Measurements from ENCODE around the gene HSPD1.

Gene HSPD1

GRCh38 chr2:197515739-197516392 is 16.2 kb upstream of the HSPD1 start, which contains the start of gene MOB4:
Gene MOB4 (plus strand): TSS chr2:197516066. CDS start chr2:197516087, 21 bp downstream.
- Histone ChIP-seq H3K9ac (peak within 1 kb of the TSS; percentile 91 to 98 (median 95)), H3K27ac (peak within 1 kb of the TSS; percentile 86 to 95 (median 89)), H3K27me3 (no peaks in the 10 kb centered on the region), H3K9me3 (replicated peaks in 1 of 11) (peaks cover 11 to 32% (median 29%) of the 10 kb centered on the region in 11 experiments), H3K4me1 (peaks cover 14 to 29% (median 22%) of the 10 kb centered on the region in 10 experiments), H3K4me3 (peak within 1 kb of the TSS; percentile 88 to 98 (median 91)), H4K20me1 (peaks cover 0 to 37% (median 26%) of the 10 kb centered on the region in 11 experiments; a peak in 15 of 22 replicates), H3K4me2 (peak within 1 kb of the TSS; percentile 75 to 97 (median 89)), H3K36me3 (peaks cover 11 to 42% (median 32%) of the 10 kb centered on the region in 11 experiments; a peak in 21 of 22 replicates)
- no peak for TF ChIP-seq Cebpa-rat (IDR thresholded peaks at IDR 0.05)

DNA sequence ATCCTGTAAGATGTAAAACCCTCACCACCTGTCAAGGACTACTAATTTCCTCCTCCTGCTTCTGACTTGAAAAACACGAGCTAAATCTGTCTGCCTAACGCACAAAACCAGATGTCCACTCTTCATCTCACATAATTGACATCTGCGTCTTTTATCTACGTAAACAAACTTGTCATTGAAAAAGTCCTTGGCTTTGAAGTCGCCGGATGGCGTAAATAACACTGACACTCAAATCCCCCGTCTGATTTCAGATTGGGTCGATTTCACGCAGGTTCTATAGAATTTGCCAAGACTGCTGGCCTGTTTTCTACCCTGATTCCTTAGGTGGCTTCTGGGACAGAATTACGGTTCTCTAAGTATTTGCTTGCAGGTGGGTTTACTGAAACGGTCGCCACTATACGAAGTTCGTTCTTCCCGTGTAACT is 15.7 kb upstream of the HSPD1 start:
- H3K9me3 ChIP-seq (replicated peaks in 1 of 11) = peaks cover 5 to 27% (median 23%) of the 10 kb centered on the region in 11 experiments
- H3K36me3 ChIP-seq = peaks cover 7 to 39% (median 28%) of the 10 kb centered on the region in 11 experiments; a peak in 21 of 22 replicates
- no peak for TF ChIP-seq Cebpa-rat (IDR thresholded peaks at IDR 0.05)
- H3K4me1 ChIP-seq = peaks cover 14 to 29% (median 22%) of the 10 kb centered on the region in 10 experiments
- H3K9ac ChIP-seq = peak overlapping the region; percentile 91 to 98 (median 95)
- peaks cover 0 to 37% (median 26%) of the 10 kb centered on the region in 11 experiments; a peak in 15 of 22 replicates for H4K20me1 ChIP-seq
- H3K4me2 ChIP-seq = peak overlapping the region; percentile 75 to 97 (median 88)
- peak overlapping the region; percentile 73 to 95 (median 89) for H3K27ac ChIP-seq
- no peaks in the 10 kb centered on the region for H3K27me3 ChIP-seq
- peak overlapping the region; percentile 88 to 98 (median 91) for H3K4me3 ChIP-seq

DNA sequence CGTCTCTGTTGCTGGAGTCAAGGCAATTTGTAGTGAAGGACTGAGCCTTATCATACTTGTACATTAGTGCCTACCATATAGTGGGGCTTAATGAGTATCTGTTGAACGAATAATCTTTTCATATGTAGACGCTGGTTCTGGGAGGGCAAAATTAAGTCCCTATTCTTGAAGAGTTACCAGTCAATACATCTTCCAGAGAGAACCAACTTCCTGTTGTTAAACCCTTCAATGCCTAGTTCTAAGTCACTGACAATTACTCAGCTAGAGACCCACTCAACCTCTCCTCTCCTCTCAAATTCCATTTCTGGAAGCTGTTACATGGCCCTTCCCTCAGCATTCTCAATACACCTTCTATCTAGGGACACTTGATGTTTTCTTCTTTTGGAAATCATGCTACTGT is 15.1 kb upstream of the HSPD1 start:
- Histone ChIP-seq H3K4me2 (peak overlapping the region; percentile 75 to 97 (median 88)), H3K4me3 (peak overlapping the region; percentile 88 to 98 (median 91)), H4K20me1 (peaks cover 0 to 37% (median 26%) of the 10 kb centered on the region in 11 experiments; a peak in 15 of 22 replicates), H3K27ac (peak overlapping the region; percentile 73 to 95 (median 89)), H3K9ac (peak overlapping the region; percentile 91 to 98 (median 95)), H3K36me3 (peaks cover 2 to 39% (median 26%) of the 10 kb centered on the region in 11 experiments; a peak in 20 of 22 replicates), H3K9me3 (replicated peaks in 1 of 11) (peaks cover 0 to 21% (median 17%) of the 10 kb centered on the region in 11 experiments; a peak in 20 of 22 replicates), H3K4me1 (peaks cover 14 to 29% (median 22%) of the 10 kb centered on the region in 10 experiments), H3K27me3 (no peaks in the 10 kb centered on the region)
- TF ChIP-seq Cebpa-rat (IDR thresholded peaks at IDR 0.05) = no peak

DNA sequence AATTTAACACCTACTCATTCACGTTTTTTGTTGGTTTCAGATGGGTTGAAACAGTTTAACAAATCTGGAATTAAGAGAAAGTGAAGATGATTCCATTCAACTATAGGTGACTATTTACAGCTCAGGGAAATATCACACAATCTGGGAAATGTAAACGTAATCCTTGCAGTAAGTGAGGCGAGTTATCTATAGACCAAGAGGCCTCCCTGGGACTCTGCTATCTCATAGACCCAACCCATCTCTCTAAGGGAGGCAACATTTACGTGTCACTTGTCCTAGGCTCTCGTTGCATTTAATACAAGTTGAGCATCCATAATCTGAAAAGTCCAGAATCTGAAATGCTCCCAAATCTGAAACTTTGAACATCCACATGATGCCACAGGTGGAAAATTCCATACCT is 14.3 kb upstream of the HSPD1 start:
- Histone ChIP-seq H3K9me3 (replicated peaks in 1 of 11) (peaks cover 0 to 13% (median 9%) of the 10 kb centered on the region in 11 experiments; a peak in 18 of 22 replicates), H3K27me3 (no peaks in the 10 kb centered on the region), H3K27ac (no peak overlapping the region), H3K4me1 (peaks cover 14 to 29% (median 22%) of the 10 kb centered on the region in 10 experiments), H3K9ac (no peak overlapping the region), H3K36me3 (peaks cover 0 to 34% (median 20%) of the 10 kb centered on the region in 11 experiments; a peak in 19 of 22 replicates), H3K4me3 (no peak overlapping the region), H3K4me2 (peak overlapping the region in 9 of 11 experiments; percentile 75 to 97 (median 89); a peak in 17 of 22 replicates), H4K20me1 (peaks cover 0 to 31% (median 23%) of the 10 kb centered on the region in 11 experiments; a peak in 15 of 22 replicates)
- no peak for TF ChIP-seq Cebpa-rat (IDR thresholded peaks at IDR 0.05)

- no peak overlapping the region for H3K27ac ChIP-seq
- H3K4me3 ChIP-seq = no peak overlapping the region
- peaks cover 8 to 20% (median 14%) of the 10 kb centered on the region in 10 experiments for H3K4me1 ChIP-seq
- no peak for TF ChIP-seq Cebpa-rat (IDR thresholded peaks at IDR 0.05)
- peaks cover 0 to 68% (median 34%) of the 10 kb centered on the region in 11 experiments; a peak in 16 of 22 replicates for H4K20me1 ChIP-seq
- peaks cover 36 to 86% (median 68%) of the 10 kb centered on the region in 11 experiments for H3K36me3 ChIP-seq
- no peak overlapping the region for H3K9ac ChIP-seq
- H3K9me3 ChIP-seq (replicated peaks in 1 of 11) = no peaks in the 10 kb centered on the region
- no peaks in the 10 kb centered on the region for H3K27me3 ChIP-seq
- no peak overlapping the region for H3K4me2 ChIP-seq
Measured at GRCh38 chr2:197506658-197507057, 7.0 kb upstream of the HSPD1 start.

- H3K9ac ChIP-seq = no peak overlapping the region
- no peak overlapping the region for H3K4me2 ChIP-seq
- no peaks in the 10 kb centered on the region for H3K27me3 ChIP-seq
- no peaks in the 10 kb centered on the region for H3K9me3 ChIP-seq (replicated peaks in 1 of 11)
- TF ChIP-seq Cebpa-rat (IDR thresholded peaks at IDR 0.05) = no peak
- peaks cover 36 to 81% (median 68%) of the 10 kb centered on the region in 11 experiments for H3K36me3 ChIP-seq
- H3K4me1 ChIP-seq = peaks cover 12 to 23% (median 18%) of the 10 kb centered on the region in 10 experiments
- H4K20me1 ChIP-seq = peaks cover 0 to 81% (median 38%) of the 10 kb centered on the region in 11 experiments; a peak in 16 of 22 replicates
- H3K4me3 ChIP-seq = no peak overlapping the region
- H3K27ac ChIP-seq = no peak overlapping the region
Measured at GRCh38 chr2:197504512-197504911, 4.9 kb upstream of the HSPD1 start.

- Histone ChIP-seq H3K27me3 (no peaks in the 10 kb centered on the region), H3K9ac (no peak overlapping the region), H3K36me3 (peaks cover 36 to 80% (median 65%) of the 10 kb centered on the region in 11 experiments), H3K27ac (no peak overlapping the region), H3K4me1 (peaks cover 12 to 23% (median 18%) of the 10 kb centered on the region in 10 experiments), H4K20me1 (peaks cover 0 to 85% (median 40%) of the 10 kb centered on the region in 11 experiments; a peak in 17 of 22 replicates), H3K4me3 (no peak overlapping the region), H3K4me2 (no peak overlapping the region; a peak in 1 of 22 replicates), H3K9me3 (replicated peaks in 1 of 11) (no peaks in the 10 kb centered on the region)
- no peak for TF ChIP-seq Cebpa-rat (IDR thresholded peaks at IDR 0.05)
Measured at GRCh38 chr2:197504000-197504399, 4.4 kb upstream of the HSPD1 start.

DNA sequence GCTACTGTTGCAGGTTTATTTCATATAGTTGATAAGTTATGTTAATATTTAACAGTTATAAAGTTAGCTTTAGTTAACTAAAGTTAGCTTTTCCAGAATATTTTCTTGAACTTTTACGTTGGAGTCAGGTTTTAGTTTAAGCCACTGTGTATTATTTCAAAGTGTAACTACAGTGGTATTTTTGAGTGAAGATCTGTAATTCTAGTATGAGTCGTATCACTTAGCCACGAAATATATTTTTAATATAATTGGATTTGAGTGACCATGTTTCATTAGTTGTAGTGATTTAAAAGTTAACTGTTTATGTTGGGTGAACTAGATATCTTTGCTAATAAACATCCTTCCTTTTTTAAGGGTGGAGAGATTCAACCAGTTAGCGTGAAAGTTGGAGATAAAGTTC is 3.0 kb upstream of the HSPD1 start:
- no peaks in the 10 kb centered on the region for H3K9me3 ChIP-seq (replicated peaks in 1 of 11)
- H3K9ac ChIP-seq = peak overlapping the region in 6 of 11 experiments; percentile 81 to 95 (median 92); a peak in 9 of 22 replicates
- H3K4me3 ChIP-seq = peak overlapping the region in 9 of 10 experiments; percentile 77 to 95 (median 88); a peak in 14 of 20 replicates
- peaks cover 17 to 28% (median 23%) of the 10 kb centered on the region in 10 experiments for H3K4me1 ChIP-seq
- H3K4me2 ChIP-seq = peak overlapping the region; percentile 82 to 93 (median 87)
- H3K27ac ChIP-seq = 0 out of 22 replicates have a peak overlapping the region, but pooled peaks of 1 of the 11 experiments have one; percentile 81
- no peaks in the 10 kb centered on the region for H3K27me3 ChIP-seq
- H4K20me1 ChIP-seq = peaks cover 13 to 87% (median 54%) of the 10 kb centered on the region in 11 experiments; a peak in 21 of 22 replicates
- H3K36me3 ChIP-seq = peaks cover 40 to 80% (median 66%) of the 10 kb centered on the region in 11 experiments
- TF ChIP-seq Cebpa-rat (IDR thresholded peaks at IDR 0.05) = no peak
